ENCODE measurements around the gene NDUFAF8. TPM values are rescaled to one million over a fixed set of nuclear protein-coding genes. Genes with fewer than 3 reads are reported as not detected.

The NDUFAF8 gene, protein sequence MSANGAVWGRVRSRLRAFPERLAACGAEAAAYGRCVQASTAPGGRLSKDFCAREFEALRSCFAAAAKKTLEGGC
- total RNA-seq: 73.6 and 77.1 TPM in 2 replicates

DNA sequence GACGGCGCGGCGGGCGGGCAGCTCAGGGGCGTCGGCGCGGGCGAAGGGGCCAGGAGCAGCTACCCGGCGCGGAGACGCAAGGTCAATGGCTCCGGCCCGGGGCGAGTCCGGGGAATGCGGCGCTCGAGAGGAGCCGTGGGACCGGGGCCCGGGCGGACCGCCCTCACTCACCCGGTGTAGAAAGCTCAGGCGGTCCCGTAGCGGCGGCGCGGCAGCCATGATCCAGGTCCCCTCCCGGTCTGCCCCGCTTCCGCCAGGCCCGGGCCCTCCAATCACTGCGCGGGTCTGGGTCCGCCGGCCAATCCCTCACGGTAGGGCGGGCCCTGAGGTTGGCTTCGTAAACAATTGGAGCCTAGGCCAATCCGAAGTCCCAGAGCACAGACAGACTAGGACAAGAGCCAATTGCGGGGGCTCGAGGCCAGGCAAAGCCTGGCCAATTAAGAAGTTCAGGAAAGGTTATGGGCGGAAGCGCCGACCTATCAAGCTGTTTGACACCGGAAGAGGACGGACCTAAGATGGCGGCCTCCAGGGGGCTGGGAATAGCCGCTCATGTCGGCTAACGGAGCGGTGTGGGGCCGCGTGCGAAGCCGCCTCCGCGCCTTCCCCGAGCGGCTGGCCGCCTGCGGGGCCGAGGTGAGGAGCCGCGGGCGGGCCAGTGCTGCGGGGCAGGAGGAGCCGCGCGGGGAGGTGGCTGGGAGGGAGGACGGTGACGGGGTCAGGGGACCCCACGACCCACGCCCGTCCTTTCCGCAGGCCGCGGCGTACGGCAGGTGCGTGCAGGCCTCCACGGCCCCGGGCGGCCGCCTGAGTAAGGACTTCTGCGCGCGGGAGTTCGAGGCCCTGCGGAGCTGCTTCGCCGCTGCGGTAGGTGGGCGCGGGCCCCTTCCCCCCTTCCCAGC is at the start of gene NDUFAF8, which contains the start of gene TEPSIN:
TSS of gene NDUFAF8 (plus strand) at position 504 of the 899 bp plus-strand sequence. CDS start at position 550, 46 bp downstream.
TSS of gene TEPSIN (minus strand) at position 241 of the 899 bp plus-strand sequence. CDS start at position 219, 22 bp downstream.
- peak within 1 kb of the TSS; percentile 95 for H3K4me3 Mint-ChIP-seq
- peak within 1 kb of the TSS; percentile 97 for H3K27ac Mint-ChIP-seq
- no peaks in the 10 kb centered on the region for H3K27me3 Mint-ChIP-seq
- H3K4me1 Mint-ChIP-seq: peaks cover 23% of the 10 kb centered on the region
- peaks cover 28% of the 10 kb centered on the region for H3K36me3 Mint-ChIP-seq (ENCODE audit: low read depth)
- peak; percentile 99 for DNase-seq
- no peaks in the 10 kb centered on the region for H3K9me3 Mint-ChIP-seq
- intact Hi-C loops (cut with micrococcal nuclease): loop anchor here (1.0 kb wide), 2 partner anchors 16 to 314 kb away; no protein-coding TSS in a partner anchor

DNA sequence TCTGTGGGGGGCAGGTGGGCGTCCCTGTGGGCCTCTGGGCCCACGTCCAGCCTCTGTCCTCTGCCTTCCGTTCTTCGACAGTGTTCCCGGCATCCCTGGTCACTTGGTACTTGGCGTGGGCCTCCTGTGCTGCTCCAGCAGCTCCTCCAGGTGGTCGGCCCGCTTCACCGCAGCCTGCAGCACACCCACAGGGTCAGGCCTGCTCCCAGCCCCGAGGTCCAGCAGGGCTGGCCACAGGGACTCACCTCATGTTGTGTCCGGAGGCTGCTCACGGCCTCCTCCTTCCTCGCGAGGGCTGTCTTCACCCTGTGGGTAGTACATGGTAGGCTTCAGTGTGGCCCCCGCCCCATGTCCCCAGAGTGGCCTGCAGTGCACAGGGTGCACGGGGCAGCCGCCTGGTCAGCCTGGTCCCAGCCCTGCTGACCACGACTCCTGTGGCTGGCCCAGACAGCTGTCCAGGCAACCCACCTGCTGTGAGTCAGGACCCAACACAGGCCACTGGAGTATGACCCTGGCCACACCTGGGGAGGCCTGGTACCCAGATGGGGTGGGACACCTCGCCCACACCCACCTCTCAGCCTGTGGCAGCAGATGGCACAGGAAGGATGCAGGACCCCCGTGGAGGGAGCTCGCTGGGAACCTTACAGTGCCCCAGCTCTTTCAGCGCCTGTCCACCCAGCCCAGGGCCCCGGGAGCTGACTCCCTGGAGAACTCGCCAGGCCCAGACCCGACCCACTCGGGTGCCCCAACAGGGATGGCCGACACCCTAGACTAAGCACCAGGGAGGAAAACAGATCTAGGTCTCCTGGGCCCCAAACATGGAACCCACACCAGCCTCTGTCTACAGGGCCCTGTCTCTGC is 49.2 kb upstream of the NDUFAF8 start:
- Mint-ChIP-seq H3K9me3 (no peaks in the 10 kb centered on the region), H3K27me3 (no peaks in the 10 kb centered on the region), H3K27ac (no peak overlapping the region), H3K36me3 (ENCODE audit: low read depth) (no peaks in the 10 kb centered on the region), H3K4me3 (no peak overlapping the region), H3K4me1 (no peaks in the 10 kb centered on the region)
- intact Hi-C loops (cut with micrococcal nuclease): no loop called here
- no peak for DNase-seq

DNA sequence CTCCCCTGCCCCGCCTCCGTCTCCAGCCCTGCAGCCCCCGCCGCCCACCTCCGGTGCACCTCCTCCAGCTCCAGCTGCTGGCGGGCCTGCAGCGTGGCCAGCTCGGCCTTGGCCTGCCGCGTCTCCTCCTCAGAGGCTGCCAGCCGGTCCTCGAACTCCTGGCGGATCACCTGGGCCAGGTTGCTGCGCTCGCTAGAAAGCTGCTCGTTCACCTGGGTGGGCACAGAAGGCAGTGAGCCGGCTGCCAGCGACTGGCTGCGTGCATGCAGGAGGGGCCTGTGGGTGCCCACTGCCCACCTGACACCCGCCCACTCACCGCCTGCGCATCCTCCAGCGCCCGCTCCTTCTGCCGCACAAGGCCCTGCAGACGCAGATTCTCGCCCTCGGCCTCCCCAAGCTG is 48.5 kb upstream of the NDUFAF8 start:
- Mint-ChIP-seq H3K4me1 (no peaks in the 10 kb centered on the region), H3K36me3 (ENCODE audit: low read depth) (no peaks in the 10 kb centered on the region), H3K9me3 (no peaks in the 10 kb centered on the region), H3K27ac (no peak overlapping the region), H3K4me3 (no peak overlapping the region), H3K27me3 (no peaks in the 10 kb centered on the region)
- no peak for DNase-seq
- intact Hi-C loops (cut with micrococcal nuclease): no loop called here

DNA sequence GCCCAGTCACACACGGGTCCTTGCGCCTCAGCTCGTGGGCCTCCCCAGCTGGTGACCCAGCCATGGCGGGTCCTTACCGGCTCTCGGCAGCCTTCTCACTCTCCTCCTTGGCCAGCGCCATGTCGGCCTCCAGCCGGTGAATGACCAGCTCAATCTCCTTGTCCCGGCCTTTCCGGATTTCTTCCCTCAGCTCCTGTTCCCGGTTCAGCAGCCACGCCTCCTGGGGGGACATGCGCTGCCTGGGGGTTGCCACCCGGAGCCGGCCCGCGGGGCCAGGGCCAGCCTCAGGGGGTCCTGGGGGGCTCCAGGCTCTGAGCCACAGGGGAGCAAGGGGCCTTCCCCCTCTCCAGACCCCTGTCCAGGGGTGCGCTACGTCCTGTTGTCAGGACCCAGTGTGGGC is 48.0 kb upstream of the NDUFAF8 start:
- Mint-ChIP-seq H3K4me3 (no peak overlapping the region), H3K27me3 (no peaks in the 10 kb centered on the region), H3K4me1 (no peaks in the 10 kb centered on the region), H3K36me3 (ENCODE audit: low read depth) (no peaks in the 10 kb centered on the region), H3K27ac (no peak overlapping the region), H3K9me3 (no peaks in the 10 kb centered on the region)
- intact Hi-C loops (cut with micrococcal nuclease): no loop called here
- DNase-seq: no peak

DNA sequence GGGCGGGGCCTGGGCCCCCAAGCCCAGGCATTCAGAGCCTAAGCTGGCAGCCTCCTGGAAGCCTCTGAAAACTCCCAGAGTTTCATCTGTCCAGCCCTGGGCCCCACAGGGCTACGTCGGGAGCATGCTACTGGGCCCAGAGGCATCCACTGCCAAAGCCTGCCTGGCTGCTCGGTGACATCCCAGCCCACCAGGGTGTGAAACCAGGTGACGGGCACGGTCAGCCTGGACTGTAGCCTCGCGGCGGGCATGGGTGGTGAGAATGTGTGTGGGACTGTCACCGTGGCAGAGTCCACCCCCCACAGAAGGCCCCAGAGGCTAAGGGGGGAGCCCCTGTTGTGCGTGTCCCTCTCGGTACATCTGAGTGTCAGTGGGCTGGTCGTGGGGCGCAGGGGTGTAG is 47.5 kb upstream of the NDUFAF8 start:
- DNase-seq: no peak
- intact Hi-C loops (cut with micrococcal nuclease): no loop called here
- H3K9me3 Mint-ChIP-seq: no peaks in the 10 kb centered on the region
- H3K4me3 Mint-ChIP-seq: no peak overlapping the region
- no peaks in the 10 kb centered on the region for H3K36me3 Mint-ChIP-seq (ENCODE audit: low read depth)
- no peak overlapping the region for H3K27ac Mint-ChIP-seq
- H3K4me1 Mint-ChIP-seq: no peaks in the 10 kb centered on the region
- no peaks in the 10 kb centered on the region for H3K27me3 Mint-ChIP-seq

DNA sequence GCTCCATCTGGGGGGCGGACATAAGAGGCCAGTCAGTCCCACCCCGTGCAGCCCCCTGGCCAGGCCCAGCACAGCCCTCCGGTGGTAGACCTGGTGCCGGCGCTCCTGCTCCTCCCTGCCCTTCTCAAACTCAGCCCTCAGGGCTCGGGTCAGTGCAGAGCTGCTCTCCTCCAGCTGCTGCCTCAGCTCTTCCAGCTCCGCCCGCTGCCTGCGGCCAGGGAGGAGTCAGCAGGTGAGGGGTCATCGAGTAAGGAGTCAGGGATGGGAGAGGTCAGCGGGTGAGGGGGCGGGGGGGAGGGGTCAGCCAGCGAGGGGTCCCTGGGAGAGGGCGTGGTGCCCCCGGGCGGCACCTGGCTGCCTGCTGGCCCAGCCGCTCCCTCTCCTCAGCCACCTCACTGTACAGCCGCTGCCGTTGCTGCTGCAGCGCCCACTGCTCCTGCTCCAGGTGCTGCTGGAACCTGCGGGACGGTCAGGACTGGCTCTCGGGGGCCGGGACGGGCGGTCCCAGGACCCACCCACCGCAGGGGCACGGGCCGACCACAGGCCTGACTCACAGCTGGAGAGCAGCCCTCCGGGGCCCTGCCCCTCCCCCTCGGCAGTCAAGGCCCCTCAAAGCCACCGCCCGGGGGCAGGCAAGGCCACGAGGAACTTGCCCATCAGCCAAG is 46.6 kb upstream of the NDUFAF8 start:
- Mint-ChIP-seq H3K4me3 (no peak overlapping the region), H3K9me3 (no peaks in the 10 kb centered on the region), H3K27ac (no peak overlapping the region), H3K36me3 (ENCODE audit: low read depth) (no peaks in the 10 kb centered on the region), H3K27me3 (no peaks in the 10 kb centered on the region), H3K4me1 (no peaks in the 10 kb centered on the region)
- DNase-seq: no peak
- intact Hi-C loops (cut with micrococcal nuclease): no loop called here

DNA sequence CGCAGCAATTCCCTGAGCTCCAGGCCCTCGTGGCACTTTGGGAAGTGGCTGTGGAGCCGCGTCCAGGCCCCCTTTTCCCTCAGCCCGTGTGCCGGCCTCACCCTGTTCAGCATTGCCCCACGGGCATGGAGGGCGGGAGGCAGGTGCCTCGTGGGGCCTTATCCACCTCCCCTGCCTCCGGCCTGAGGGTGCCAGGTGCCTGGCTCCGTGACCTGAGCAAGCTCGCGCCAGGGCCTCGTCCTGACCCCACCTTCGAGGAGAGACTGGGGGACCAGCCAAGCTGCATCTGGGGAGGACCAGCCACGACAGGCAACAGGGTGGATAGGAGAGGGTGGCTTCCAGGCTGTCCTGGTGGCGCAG is 46.1 kb upstream of the NDUFAF8 start:
- no peak overlapping the region for H3K27ac Mint-ChIP-seq
- H3K4me3 Mint-ChIP-seq: no peak overlapping the region
- intact Hi-C loops (cut with micrococcal nuclease): no loop called here
- no peaks in the 10 kb centered on the region for H3K4me1 Mint-ChIP-seq
- H3K9me3 Mint-ChIP-seq: no peaks in the 10 kb centered on the region
- H3K27me3 Mint-ChIP-seq: no peaks in the 10 kb centered on the region
- H3K36me3 Mint-ChIP-seq (ENCODE audit: low read depth): no peaks in the 10 kb centered on the region
- no peak for DNase-seq

DNA sequence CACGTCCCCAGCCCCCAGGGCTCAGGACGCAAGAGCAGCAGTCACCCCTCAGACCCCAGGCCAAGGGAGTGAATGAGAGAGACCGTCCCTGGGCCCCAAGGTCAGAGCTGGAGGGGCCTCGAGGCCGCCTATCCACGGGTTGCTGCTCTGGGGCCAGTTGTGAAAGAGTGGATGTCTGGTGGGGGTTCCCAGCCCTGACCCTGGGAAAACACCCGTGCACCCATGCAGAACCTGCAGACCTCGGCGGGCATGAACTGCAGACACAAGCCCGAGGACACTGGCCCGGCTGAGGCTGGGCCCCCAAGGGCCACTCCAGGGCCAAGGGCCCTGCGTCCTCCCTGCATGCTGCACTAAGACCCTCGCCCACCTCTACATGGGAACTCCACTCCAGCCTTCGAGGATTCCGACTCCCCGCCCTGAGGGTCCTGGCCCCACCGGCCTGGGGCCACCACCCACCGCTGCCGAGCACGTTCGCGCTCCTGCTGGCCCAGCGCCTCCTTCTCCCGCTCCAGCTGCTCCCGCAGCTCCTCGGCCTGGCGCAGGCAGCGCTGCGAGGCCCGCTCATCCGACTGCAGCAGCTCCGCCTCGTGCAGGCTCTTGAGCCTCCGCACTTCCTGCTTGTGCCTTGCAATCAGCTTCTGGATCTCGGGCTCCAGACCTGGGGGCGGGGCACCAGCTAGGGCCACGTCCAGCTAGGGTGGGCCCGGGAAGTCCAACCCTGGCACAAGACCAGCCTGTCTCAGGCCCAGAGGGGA is 45.5 kb upstream of the NDUFAF8 start:
- H3K4me1 Mint-ChIP-seq: no peaks in the 10 kb centered on the region
- intact Hi-C loops (cut with micrococcal nuclease): no loop called here
- no peaks in the 10 kb centered on the region for H3K36me3 Mint-ChIP-seq (ENCODE audit: low read depth)
- H3K9me3 Mint-ChIP-seq: no peaks in the 10 kb centered on the region
- H3K27ac Mint-ChIP-seq: no peak overlapping the region
- H3K27me3 Mint-ChIP-seq: no peaks in the 10 kb centered on the region
- DNase-seq: no peak
- no peak overlapping the region for H3K4me3 Mint-ChIP-seq

DNA sequence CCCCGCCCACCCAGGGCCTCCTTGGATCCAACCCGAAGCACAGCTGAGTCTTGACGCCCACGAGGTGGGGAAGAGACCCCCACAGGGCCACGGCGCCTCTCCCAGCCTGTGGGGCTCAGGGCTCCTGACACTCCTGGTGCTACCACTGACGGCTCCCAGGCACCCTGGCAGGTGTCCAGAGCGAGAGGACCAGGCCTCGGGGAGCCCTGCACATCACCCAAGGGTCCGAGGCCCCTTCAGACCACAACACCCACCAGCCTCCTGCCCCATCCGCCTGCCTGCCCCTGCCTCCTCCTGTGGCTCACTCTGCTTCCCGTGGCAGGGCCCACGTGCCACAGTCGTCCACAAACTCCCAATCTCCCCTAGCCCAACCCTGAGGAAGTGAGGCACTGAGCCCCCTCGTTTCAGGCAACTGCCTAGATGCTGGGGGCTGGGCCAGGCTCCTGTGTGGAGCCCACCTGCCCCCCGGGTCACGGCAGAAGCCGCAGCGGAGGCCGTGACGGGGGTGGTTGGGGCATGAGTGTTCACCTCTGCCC is 44.8 kb upstream of the NDUFAF8 start:
- DNase-seq: no peak
- no peaks in the 10 kb centered on the region for H3K27me3 Mint-ChIP-seq
- H3K27ac Mint-ChIP-seq: no peak overlapping the region
- no peak overlapping the region for H3K4me3 Mint-ChIP-seq
- H3K36me3 Mint-ChIP-seq (ENCODE audit: low read depth): no peaks in the 10 kb centered on the region
- intact Hi-C loops (cut with micrococcal nuclease): no loop called here
- no peaks in the 10 kb centered on the region for H3K4me1 Mint-ChIP-seq
- H3K9me3 Mint-ChIP-seq: no peaks in the 10 kb centered on the region

DNA sequence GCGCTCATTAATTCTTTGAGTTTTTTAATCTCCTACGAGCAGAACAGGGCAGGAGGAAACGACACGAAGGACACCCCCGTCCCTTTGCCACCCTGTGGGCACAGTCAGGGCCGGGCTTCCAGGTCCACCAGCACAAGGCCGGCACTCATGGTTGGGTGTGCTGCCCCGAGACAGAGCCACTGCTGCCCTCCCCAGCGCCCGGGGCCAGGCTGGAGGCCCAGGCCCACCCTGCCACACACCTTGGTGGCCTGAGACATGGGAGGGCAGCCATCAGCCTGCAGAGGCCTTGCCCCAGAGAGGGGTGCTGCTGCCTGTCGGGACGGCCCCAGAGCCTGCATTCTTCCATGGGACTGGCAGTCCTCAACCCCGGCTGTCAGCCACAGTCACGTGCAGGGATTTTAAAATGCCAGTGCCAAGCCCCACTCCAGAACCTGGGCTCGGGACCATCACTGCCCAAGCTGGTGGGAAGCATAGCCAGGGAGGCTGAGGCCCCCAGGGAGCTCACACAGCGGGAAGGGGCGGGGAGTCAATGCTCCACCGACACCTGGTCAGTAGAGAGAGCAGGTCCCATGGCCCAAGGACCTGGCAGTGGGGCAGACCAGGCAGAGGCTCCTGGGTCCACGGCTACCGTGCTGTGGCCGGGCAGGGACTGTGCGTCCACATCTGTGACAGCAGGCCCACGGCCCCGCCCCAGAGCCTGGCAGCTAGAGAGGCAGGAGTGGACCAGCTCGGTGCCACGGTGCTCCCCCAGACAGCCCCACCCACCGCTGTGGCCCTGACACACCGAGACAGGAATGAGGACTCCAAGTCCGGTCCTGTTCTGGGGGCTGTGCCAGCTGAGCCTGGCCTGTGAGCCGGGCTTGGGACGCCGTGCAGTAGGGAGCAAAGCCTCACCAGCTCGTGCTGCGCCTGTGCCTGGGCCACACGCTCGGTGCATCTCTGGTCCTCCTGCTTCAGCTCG is 43.9 kb upstream of the NDUFAF8 start:
- intact Hi-C loops (cut with micrococcal nuclease): no loop called here
- Mint-ChIP-seq H3K36me3 (ENCODE audit: low read depth) (no peaks in the 10 kb centered on the region), H3K27me3 (no peaks in the 10 kb centered on the region), H3K9me3 (no peaks in the 10 kb centered on the region), H3K4me3 (no peak overlapping the region), H3K4me1 (no peaks in the 10 kb centered on the region), H3K27ac (no peak overlapping the region)
- DNase-seq: no peak

DNA sequence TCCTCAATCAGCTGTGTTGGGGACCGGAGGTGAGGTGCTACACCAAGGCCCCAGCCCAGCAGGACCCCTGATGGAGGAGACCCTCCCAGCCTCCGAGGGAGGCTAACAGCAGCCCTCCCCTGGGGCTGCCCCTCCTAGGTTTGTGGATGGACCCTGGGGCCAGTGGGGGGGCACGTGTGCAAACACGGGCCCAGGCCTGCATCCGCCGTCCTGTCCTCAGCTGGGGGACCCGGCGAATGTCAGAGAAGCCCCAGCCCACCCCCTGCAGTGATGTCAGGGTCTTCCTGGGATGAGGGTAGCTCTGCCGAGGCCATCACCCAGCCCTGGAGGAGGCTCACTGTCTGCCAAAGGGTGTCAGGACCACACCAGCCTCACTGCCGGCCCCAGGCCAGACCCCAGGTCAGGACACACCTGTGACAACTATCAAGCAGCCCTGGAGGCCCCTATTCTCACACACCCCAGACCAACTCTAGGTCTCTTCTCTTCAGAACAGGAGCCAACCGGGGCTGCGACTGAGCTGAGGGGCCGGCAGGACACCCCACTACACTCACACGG is 43.1 kb upstream of the NDUFAF8 start:
- Mint-ChIP-seq H3K4me1 (no peaks in the 10 kb centered on the region), H3K9me3 (no peaks in the 10 kb centered on the region), H3K4me3 (no peak overlapping the region), H3K27me3 (no peaks in the 10 kb centered on the region), H3K27ac (no peak overlapping the region), H3K36me3 (ENCODE audit: low read depth) (no peaks in the 10 kb centered on the region)
- intact Hi-C loops (cut with micrococcal nuclease): no loop called here
- DNase-seq: no peak
